Gastrocnemius medialis (tissue), 4 donors: Measurements from ENCODE around the gene RNF38. TPM values are rescaled to one million over a fixed set of nuclear protein-coding genes. Genes with fewer than 3 reads are reported as not detected.

Source experiments
- ATAC-seq, 2 donors: fragments of 150-250 bp; one replicate each; pipeline ENCODE4 v1.9.1; 2016
- DNase-seq, 2 donors: peaks; one replicate each; pipeline ENCODE4 v3.0.0-alpha.2; 2019
- H3K27ac ChIP-seq, 4 donors: fragments of 200-600 bp; sonication (generic); 1 replicate in 1 of 4; 2 replicates in 3 of 4; pipeline ENCODE4 v1.5.1; 2016 to 2018; ENCODE audit warnings: mild to moderate bottlenecking in 2 of 4, moderate library complexity in 1 of 4
- H3K27me3 ChIP-seq, 3 donors: fragments of 200-600 bp; sonication (generic) in 2 of 3; 1 replicate in 1 of 3; 2 replicates in 2 of 3; pipeline versions ENCODE4 v1.5.1 to v1.6.0; 2016 to 2019; ENCODE audit warnings: mild to moderate bottlenecking in 1 of 3, moderate library complexity in 1 of 3
- H3K36me3 ChIP-seq, 2 donors: fragments of 200-600 bp; sonication (generic) in 1 of 2; one replicate each; pipeline ENCODE4 v1.5.1; 2017 to 2018
- H3K4me1 ChIP-seq, 2 donors: fragments of 200-600 bp; sonication (generic) in 1 of 2; one replicate each; pipeline ENCODE4 v1.5.1; 2016 to 2017; ENCODE audit warnings: mild to moderate bottlenecking in 2 of 2
- H3K4me3 ChIP-seq, 4 donors: fragments of 200-600 bp; sonication (generic) in 3 of 4; 1 replicate in 1 of 4; 2 replicates in 3 of 4; pipeline ENCODE4 v1.5.1; 2016 to 2019; ENCODE audit warnings: mild to moderate bottlenecking in 2 of 4
- H3K9me3 ChIP-seq, 3 donors: fragments of 200-600 bp; sonication (generic) in 2 of 3; 1 replicate in 1 of 3; 2 replicates in 2 of 3; pipeline ENCODE4 v1.5.1; 2016 to 2019
- CTCF ChIP-seq, 5 experiments: fragments of 450-650 bp in 3 of 5; fragments of 200-600 bp in 2 of 5; sonication (generic) in 2 of 5; IDR thresholded peaks in 4 of 5; conservative IDR thresholded peaks in 1 of 5; 1 replicate in 4 of 5; 2 replicates in 1 of 5; pipeline ENCODE4 v1.5.1; 2016 to 2019; ENCODE audit warnings: antibody characterized with exemption in 5 of 5, mild to moderate bottlenecking in 3 of 5, moderate library complexity in 3 of 5
- POLR2A ChIP-seq, 2 donors: fragments of 450-650 bp; IDR thresholded peaks; one replicate each; pipeline ENCODE4 v1.6.1; 2017; ENCODE audit warnings: antibody characterized with exemption in 2 of 2, mild to moderate bottlenecking in 2 of 2, moderate library complexity in 2 of 2
- in situ Hi-C, 4 donors: fragments of 200-750 bp; cut with MboI; loops; one replicate each; pipeline versions ENCODE4 v1.15.0 to v1.8.0; 2017; ENCODE audit warnings: low sequenced_read_pairs in 4 of 4
- intact Hi-C: fragments of 100-400 bp; cut with DNase I; formaldehyde crosslinking; loops from one replicate; pipeline ENCODE4 v1.15.1; 2023; ENCODE audit warnings: low total_unique reads
- total RNA-seq, 4 donors: library from RNA; depleted of rRNA; stranded (reverse); fragments of >200 nt; gene quantifications; one replicate each; pipeline versions ENCODE4 v1.1.0 to v1.2.3, GENCODE V29; 2016

The RNF38 gene
- total RNA-seq, 4 donors from 2014 or later, result 15.7 to 24.8 (median 20.7) TPM

- no peak for ATAC-seq
- DNase-seq, result no peak
- no peak overlapping the region for H3K27ac ChIP-seq
- peaks cover 0 to 5% of the 10 kb centered on the region in 2 donors for H3K4me1 ChIP-seq
- TF ChIP-seq POLR2A (IDR thresholded peaks at IDR 0.05) (no peak), CTCF (IDR thresholded peaks at IDR 0.05 in 4 of 5, conservative IDR thresholded peaks at IDR 0.05 in 1 of 5) (no peak)
- no peaks in the 10 kb centered on the region for H3K9me3 ChIP-seq
- in situ Hi-C loops, result loop anchor here in 1 of 4 donors (25.0 kb wide), 1 partner anchor 281 kb away; no protein-coding TSS in a partner anchor
- no peak overlapping the region for H3K4me3 ChIP-seq
- no peaks in the 10 kb centered on the region for H3K36me3 ChIP-seq
- intact Hi-C loops, result no loop called here
- H3K27me3 ChIP-seq, result no peaks in the 10 kb centered on the region
These were observed 31.0 kb upstream of the RNF38 start for GRCh38 chr9:36431078-36431477.

- peaks cover 0 to 8% of the 10 kb centered on the region in 2 donors for H3K4me1 ChIP-seq
- no peak for TF ChIP-seq POLR2A (IDR thresholded peaks at IDR 0.05)
- no peak for TF ChIP-seq CTCF (IDR thresholded peaks at IDR 0.05 in 4 of 5, conservative IDR thresholded peaks at IDR 0.05 in 1 of 5)
- no peaks in the 10 kb centered on the region for H3K27me3 ChIP-seq
- in situ Hi-C loops, result loop anchor here in 1 of 4 donors (25.0 kb wide), 1 partner anchor 285 kb away; no protein-coding TSS in a partner anchor
- no peaks in the 10 kb centered on the region for H3K9me3 ChIP-seq
- no peak overlapping the region for H3K4me3 ChIP-seq
- intact Hi-C loops, result no loop called here
- no peaks in the 10 kb centered on the region for H3K36me3 ChIP-seq
- no peak for ATAC-seq
- DNase-seq, result no peak
- H3K27ac ChIP-seq, result no peak overlapping the region
These were observed 26.9 kb upstream of the RNF38 start for GRCh38 chr9:36426945-36427344.

DNA sequence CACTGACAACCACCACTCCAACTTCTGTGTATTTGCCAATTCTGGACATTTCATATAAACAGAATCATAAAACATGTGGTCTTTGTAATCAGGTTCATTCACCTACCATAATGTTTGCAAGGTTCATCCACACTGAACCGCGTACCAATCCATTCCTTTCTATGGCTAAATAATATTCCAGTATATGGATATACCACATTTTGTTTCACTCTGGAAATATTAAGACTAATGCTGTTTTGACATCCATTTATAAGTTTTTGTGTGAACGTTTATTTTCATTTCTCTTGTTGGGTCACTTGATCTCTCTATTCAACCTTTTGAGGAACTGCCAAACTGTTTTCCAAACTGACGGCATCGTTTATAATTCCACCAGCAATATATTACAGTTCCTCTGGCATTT, 26.3 kb upstream of the RNF38 start:
- Histone ChIP-seq H3K9me3 (no peaks in the 10 kb centered on the region), H3K27ac (no peak overlapping the region), H3K36me3 (no peaks in the 10 kb centered on the region), H3K4me1 (peaks cover 0 to 8% of the 10 kb centered on the region in 2 donors), H3K27me3 (no peaks in the 10 kb centered on the region), H3K4me3 (no peak overlapping the region)
- no peak for DNase-seq
- TF ChIP-seq POLR2A (IDR thresholded peaks at IDR 0.05) (no peak), CTCF (IDR thresholded peaks at IDR 0.05 in 4 of 5, conservative IDR thresholded peaks at IDR 0.05 in 1 of 5) (no peak)
- intact Hi-C loops, result no loop called here
- in situ Hi-C loops, result loop anchor here in 1 of 4 donors (25.0 kb wide), 1 partner anchor 286 kb away; no protein-coding TSS in a partner anchor
- ATAC-seq, result no peak

GRCh38 chr9:36424289-36425055, 24.4 kb upstream of the RNF38 start:
- Histone ChIP-seq H3K27me3 (no peaks in the 10 kb centered on the region), H3K4me3 (no peak overlapping the region), H3K9me3 (no peaks in the 10 kb centered on the region), H3K36me3 (no peaks in the 10 kb centered on the region), H3K4me1 (peaks cover 5 to 14% of the 10 kb centered on the region in 2 donors), H3K27ac (no peak overlapping the region)
- in situ Hi-C loops (loop anchor here in 1 of 4 donors (25.0 kb wide), 1 partner anchor 288 kb away; no protein-coding TSS in a partner anchor), intact Hi-C loops (no loop called here)
- DNase-seq (no peak), ATAC-seq (no peak)
- no peak for TF ChIP-seq CTCF (IDR thresholded peaks at IDR 0.05 in 4 of 5, conservative IDR thresholded peaks at IDR 0.05 in 1 of 5)
- no peak for TF ChIP-seq POLR2A (IDR thresholded peaks at IDR 0.05)
